HK-2 (cell line): ENCODE measurements around the gene PRM3.

Experiments
- DNase-seq: peaks from one replicate; pipeline ENCODE4 v3.0.0-alpha.2; 2018; ENCODE audit not compliant: unreplicated experiment

PRM3 gene

DNA sequence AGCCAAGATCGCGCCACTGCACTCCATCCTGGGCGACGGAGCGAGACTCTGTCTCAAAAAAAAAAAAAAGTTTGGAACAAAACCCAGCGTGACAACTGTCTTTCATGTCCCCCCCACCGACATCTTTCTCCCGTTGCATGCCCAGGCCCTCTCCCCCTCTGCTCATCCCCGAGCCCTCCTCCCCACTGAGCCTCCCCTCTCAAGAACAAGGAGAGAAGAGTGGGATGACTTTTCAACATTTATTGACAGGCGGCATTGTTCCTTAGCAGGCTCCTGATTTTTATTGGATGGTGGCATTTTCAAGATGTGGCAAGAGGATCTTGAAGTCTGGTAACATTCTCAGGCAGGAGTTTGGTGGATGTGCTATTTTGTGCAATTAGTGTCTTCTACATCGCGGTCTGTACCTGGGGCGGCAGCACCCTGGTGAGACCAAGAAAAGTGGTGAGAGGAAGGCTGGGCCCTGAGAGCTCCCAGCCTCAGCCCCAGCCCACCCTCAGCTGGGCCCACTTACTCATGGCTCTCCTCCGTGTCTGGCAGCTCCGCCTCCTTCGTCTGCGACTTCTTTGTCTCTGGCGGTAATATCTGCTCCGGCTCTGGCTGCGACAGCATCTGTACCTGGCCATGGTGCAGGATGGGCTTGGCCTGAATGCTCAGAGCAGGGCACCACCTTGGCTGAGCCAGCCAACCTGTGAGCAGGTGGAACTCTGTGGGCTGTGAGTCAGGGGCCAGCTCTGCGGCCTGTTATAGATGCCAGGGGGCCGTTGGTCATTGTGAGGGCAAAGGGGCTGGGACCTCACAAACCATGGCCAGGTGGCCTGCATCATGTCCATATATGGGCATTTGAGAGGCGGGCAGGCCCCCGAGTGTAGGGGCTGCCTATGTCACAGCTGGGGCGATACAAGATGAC is 7.4 kb upstream of the PRM3 start, which contains the start of gene PRM1:
Gene PRM1 (minus strand): TSS at position 715 of the 907 bp plus-strand sequence. CDS start 92 bp downstream, at position 623.
- no peak for DNase-seq

DNA sequence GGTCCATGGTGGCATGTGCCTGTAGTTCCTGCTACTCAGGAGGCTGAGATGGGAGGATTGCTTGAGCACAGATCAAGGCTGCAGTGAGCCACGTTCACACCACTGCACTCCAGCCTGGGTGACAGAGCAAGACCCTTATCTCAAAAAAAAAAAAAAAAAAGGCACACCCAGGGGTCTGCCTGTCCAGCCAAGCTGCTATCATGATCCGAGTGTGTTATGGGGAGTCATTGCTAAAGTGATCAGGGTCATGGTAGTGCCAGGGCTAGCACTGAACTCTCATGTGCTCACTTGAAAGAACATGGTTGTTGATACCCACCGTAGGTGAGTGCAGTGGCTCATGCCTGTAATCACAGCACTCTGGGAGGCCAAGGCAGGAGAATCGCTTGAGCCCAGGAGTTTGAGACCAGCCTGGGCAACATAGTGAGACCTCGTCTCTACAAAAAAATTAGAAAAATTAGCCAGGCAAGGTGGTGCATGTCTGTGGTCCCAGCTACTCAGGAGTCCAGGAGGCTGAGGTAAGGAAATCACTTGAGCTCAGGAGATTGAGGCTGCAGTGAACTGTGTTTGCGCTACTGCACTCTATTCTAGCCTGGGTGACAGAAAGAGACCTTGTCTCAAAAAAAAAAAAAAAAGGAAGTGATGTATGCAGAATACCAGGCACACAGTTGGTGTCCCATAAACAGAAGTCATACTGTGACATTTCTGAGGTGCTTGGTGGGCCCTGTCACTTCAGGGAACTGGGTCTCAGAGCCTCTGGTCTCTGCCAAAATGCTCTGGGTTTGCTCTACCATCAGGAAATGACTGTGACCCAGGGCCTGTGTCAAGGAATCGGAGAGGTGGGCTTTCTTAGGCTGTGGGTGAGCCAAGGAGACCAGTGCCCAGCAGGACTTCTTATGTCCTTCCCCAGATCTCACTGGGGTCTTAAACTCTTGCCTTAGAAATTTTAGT is 5.5 kb upstream of the PRM3 start:
- no peak for DNase-seq

DNA sequence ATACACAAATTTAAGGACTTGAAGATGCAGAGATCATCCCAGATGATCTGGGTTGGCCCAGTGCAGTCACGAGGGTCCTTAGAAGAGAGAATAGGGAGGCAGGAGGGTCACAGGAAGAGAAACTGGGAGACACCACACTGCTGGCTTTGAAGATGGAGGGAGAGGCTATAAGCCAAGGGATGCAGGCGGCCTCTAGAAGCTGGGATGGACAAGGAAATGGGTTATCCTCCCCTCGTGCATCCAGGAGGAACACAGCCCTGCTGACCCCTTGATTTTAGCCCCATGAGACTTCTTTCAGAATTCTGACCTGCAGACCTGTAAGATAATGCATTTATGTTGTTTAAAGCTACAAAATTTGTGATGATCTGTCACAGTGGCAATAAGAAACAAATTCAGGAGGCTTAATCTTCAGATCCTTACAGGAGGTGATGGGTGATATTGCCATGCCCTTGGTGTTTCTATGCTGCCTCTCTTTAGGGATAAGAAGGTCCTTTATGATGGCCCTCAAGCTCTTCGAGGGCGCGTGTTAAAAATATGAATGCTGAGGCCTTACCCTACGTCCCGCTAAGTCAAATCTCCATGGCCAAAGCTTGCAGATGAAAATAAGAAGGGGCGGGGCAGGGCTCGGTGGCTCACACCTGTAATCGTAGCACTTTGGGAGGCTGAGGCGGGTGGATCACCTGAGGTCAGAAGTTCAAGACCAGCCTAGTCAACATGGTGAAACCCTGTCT is 4.3 kb upstream of the PRM3 start:
- no peak for DNase-seq

DNA sequence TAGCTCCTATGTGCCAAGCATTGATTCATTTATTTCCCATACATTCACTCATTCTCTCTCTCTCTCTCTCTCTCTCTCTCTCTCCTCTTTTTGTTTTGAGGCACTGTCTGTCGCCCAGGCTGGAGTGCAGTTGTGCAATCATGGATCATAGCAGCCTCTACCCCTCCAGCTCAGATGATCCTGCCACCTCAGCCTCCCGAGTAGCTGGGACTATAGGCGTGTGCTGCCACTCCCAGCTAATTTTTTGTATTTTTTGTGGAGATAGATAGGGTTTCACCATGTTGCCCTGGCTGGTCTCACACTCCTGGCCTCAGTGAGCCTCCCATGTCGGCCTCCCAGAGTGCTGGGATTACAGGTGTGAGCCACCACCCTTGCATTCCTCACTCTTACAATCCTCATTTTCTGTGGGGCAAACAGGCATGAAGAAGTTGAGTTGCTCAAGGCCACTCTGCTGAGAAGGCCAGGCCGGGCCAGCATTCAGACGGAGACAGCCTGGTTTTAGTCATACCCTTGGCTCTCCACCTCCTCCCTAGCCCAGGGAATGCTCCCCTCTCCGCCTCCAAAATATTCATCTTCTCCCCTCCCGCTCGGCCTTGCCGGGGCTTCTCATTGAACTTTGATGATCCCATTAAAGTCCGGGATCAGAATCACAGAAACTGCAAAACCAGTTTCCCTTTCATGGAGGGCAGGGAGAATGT is 3.6 kb upstream of the PRM3 start:
- no peak for DNase-seq

DNA sequence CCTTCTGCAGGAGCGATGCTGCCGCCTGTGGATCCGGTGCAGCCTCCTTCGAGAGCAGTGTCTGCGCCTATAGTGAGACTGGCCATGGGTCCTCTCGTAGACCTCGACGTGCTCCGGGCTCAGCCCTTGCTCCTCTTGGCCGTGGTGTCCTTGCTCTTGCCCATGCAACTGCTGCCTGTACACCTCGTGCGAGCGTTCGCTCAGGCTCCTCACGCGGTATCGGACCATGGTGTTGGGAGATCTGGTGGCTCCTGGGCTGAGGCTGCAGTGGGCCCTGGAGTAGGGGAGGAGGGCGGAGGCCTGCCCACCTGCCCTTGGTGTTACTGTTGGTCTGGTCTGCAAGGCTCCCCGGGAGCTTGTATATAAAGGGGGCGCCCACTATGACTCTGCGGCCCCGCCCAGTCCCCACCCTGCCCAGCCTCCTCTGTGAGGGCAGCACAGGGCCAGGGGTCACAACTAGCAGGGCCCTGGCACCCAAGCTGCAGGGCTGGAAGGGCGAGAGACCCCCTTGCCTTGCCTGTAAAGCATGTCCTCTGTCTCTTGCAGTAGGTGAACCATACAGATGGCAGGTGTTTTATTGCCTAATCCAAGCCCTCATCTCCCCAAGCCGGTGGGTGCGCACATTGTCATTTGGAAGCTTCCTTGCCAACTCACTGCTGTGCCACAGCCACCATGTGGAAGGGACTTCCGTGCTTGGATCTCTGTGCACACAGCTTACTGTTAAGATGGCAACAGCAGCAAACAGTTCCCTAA is 2.9 kb upstream of the PRM3 start, which contains the start of gene PRM2:
Gene PRM2 (minus strand): TSS at position 338 of the 753 bp plus-strand sequence. CDS start 110 bp downstream, at position 228.
- no peak for DNase-seq

DNA sequence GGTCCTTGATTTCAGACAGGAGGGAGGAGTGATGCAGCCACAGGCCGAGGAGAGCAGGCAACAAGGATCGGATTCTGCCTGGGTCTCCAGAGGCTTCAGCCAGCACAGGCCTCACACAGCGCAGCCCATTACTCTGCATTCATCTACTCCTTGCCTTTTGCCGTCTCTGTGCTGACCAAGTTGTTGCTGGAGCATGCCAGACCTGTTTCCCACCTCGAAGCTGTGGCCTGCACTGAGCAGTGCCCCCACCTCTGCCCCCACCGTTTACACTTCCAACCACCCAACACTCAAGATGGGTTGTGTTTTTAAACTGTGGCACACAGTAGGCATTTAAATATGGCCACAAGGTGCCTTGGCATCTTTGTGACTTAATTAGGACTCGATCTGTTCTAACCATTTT is 1.5 kb upstream of the PRM3 start:
- DNase-seq, result no peak

DNA sequence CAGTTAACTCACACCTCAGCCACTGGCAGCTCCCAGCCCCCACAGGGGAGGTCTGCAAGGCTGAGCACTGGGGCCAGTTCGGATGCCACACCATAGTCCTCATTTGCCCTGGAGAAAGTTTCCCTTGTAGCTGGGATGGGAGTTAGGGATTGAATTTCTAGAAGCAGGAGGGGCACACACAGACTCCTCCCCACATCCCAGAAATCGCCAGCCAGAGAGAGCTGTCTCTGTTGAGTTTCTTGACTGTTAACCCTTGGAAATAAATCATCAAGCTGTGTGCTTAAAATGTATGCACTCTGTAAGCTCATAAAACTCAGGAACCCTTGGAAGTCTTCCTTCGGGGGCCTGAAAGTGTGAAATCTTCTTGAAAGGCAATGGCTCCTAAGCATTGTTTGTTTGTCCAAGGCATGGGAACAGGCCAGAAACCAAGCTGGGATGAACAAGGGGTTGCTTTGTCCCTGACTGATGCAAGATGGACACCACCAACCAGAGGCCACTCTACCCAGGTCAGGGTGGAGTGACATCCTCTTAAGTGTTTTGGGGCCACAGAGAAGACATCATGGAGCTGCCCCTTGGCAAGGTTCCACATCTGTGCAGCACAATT is 394 bp upstream of the PRM3 start:
- no peak for DNase-seq

DNA sequence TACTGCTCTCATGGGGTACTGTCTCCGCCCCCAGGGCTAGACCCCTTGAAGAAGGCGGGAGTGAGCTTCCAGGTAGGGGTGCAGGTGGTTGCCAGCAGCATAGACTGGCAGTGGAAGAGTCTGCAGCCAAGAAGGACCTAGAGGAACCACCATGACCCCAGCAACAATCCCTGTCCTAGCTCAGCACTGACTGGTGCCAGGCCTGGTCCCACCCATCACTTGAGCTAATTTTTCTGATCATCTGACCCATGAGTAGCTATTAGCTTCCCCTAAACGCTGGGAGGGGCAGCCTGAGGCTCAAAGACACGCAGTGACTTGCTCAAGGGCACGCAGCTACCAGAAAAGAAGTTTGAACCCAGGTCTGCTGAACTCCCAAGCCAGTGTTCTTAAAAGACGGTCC is 945 bp downstream of the PRM3 start:
- no peak for DNase-seq

DNA sequence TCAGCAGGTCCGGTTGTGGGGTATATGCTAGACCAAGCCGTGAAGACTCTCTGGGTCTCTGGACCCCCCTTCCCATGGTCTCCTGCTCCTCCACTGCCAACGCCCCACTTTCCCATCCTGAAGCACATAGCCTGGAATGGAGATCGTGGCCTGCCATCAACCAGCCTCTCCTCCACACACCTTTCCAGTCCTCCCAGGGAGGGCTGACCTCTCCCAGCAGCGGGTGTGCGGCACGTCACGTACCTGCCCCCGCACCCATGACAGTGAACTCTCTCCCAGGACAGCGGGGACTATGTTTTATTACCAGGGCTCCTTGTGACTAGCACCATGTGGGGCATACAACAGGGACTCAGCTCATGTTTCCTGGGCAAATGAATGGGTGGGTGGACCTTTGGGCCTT is 1.8 kb downstream of the PRM3 start:
- no peak for DNase-seq

DNA sequence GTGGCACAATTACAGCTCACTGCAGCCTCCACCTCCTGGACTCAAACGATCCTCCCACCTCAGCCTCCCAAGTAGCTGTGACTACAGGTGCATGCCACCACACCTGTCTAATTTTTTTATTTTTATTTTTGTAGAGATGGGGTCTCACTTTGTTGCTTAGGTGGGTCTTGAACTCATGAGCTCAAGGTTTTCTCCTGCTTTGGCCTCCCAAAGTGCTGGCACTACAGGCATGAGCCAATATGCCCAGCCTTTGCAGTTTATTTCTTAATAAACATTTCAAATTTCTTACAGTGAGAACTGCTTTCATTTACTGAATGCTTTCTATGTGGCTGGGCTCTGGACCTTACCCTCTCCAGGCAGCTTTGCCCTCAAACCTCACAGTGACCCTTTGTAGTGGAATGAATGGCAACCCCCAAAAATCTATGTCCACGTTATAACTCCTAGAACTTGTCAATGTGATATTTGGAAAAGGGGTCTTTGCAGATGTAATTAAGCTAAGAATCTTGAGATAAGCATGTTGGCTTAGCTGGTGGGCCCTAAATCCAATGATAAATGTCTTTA is 2.7 kb downstream of the PRM3 start:
- no peak for DNase-seq

DNA sequence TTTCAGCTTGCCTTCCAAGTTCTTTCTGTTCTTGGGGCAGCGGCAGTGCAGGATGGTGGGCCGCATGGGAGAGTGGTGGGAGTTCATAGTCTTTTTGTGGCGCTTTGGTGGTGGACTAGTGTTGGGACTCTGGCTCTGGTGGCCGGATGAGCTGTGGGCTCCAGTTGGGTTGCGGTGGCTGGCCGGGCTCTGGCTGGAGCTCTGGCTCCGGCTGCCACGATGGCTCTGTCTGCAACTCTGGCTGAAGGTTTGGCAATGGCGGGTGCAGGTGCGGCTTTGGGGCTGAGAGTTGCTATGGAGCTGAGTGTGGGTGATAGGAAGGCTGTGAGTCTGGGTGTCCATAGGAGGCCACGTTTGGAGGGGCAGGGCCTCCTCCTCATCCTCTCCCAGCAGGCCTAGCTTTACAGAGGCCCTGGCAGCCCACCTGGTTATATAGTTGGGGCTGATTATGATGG is 4.5 kb downstream of the PRM3 start, which contains the start of gene TNP2:
Gene TNP2 (minus strand): TSS at position 405 of the 455 bp plus-strand sequence. CDS start 63 bp downstream, at position 342.
- no peak for DNase-seq

DNA sequence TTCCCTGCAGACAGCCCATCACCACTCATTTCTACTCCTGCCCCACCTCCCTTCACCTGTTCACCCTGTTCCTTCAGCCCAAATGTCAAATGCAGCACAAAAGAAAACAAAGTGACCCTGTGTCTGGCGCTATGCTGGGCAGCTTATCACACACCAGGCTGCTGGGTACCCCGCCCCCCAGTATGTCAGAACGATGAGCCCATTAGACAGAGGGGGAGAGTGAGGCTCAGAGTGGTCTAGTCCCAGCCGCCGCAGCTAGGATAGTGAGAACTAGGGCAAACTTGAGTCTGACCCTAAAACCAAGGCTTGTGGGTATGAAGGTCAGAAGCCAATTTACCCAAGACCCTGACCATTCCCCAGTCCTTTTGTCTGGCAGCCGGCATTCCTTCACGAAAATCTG is 8.3 kb downstream of the PRM3 start:
- DNase-seq, result no peak

DNA sequence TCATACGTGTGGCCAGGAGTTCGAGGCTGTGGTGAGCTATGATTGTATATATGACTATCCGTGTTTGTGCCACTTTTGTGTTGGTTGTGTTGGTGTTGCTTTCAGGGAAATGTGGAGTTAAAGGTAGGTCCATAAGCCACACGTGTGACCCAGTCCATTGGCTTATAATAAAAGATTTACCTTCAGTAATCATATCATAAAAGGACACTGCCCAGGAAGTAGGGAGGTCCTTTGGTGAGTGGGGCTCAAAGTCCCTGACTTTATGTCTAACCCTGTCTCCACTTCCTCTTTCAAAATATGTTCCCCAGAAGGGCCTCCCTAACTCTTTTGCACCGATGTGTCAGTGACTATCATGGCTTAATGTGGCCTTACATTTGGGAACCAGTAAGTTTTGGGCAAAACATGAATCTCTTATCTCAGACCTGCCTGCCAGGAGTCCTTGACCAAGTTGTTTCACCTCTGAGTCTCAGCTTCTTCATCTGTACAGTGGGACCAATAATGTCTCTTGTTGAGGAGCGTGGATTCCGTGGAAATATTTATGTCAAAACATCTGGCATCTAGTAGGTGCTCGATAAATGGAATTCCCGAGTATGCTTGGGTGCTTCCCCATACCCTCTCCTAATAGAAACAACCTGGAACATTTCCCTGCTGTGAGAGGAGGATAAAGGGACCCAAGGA is 9.1 kb downstream of the PRM3 start:
- no peak for DNase-seq

DNA sequence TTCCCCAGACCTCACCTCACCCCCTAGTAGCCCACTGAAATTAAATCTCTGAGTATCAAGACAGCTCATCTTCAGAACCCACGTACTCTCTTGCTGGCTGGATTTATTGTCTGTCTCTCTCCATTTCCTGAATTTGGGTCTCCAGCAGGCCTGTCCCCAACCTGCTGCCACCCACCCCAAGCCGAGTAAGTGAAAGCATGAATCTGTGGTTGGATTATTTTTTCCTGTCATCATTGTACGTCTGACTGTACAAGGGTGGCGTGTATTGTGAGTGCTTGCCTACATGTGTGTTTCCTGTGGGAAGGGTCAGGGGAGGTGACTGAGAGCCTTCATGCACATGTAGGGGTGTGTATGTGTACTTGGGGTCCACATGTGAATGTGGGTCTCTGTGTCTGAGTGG is 9.7 kb downstream of the PRM3 start:
- DNase-seq, result no peak

DNA sequence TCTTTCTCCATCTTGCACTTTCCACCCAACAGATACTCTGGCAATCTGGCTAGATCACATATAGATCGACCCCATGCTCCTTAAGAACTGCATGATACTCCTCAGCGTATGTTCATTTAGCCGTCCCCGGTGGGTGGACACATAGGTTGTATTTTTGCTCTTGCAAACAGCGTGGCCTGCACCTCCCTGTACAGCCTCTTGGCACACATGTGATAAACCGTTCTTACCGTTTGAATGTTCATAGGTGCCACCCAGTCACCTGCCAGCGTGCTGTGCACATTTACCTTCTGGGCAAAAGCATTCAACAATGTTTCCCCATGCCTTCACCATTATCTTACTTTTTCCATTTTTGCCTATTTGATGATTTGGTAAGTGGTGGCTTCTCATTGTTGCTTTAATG is 10.5 kb downstream of the PRM3 start:
- no peak for DNase-seq

DNA sequence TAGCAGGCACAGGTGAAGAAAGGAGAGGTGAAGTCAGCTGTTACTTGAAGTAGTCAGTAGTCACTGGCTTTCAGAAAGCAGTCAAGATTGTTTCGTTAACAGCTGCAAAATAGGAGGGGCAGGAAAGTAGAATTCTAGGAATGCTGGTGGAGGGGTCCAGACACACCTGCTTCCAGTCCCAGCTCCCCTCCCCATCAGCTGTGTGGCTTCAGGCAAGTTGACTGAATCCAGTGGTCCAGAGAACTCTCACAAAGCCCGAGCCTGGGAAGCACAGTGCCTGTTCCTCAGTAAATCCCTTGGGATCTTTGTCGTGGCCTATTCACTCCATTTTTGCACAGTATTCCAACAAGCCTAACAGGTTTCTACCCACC is 12.8 kb downstream of the PRM3 start:
- DNase-seq, result no peak

DNA sequence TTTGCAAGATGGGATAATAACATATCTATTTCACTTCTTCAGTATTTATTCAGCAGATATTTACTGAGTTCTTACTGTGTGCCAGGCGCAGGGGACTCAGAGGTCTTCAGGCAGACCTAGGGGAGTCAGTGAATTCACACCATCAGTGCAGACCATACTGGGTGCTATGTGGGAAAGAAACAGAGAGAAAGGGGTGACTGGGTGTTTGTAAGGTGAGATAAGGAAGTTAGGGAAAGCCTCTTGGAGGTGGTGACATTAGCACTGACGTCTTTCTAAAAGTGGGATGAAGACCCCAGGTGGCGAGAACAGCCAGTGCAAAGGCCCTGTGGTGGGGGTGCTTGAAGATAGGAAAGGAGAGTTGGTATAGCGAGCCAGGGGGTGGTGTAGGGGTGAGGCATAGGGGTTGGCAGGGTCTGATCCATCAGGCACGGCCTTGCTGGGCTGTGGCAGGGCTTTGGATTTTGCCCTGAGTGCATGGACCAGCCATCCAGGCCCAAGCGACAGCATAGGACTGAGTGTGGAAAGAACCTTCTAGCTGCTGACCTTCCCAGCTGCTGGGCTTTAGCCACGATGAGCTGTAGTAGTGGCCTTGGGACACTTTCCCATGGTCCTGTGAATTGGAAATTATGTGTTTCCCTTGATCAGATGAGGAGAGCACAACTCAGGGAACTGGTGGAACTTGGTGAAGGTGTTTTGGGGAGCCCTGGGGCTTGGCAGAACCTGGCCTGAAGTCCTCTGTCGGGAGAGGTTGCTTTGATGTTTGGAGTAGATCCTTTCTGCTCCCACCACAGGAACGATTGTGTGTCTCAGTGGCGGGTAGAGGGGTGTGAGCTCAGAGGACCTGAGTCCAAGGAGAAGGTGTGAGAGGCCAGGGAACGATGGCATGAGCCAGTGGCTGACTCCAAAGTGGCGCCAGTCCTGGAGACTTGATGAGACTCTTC is 13.5 kb downstream of the PRM3 start:
- no peak for DNase-seq
